ENCODE results near the gene S100A5. TPM values are rescaled to one million over a fixed set of nuclear protein-coding genes. Genes with fewer than 3 reads are reported as not detected.
A peak's percentile ranks its signal among the peaks of the same experiment; 100 is the strongest.
"Not testable (repeated sequence)": the region's sequence is repeated elsewhere in the genome, so short reads cannot be mapped to it uniquely, and the experiment has no call there.

Gene S100A5, protein sequence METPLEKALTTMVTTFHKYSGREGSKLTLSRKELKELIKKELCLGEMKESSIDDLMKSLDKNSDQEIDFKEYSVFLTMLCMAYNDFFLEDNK
- total RNA-seq: 1 to 10 TPM in 1 of 3 donors, under 1 TPM in 2; 0.74 to 2.5 (median 0.95) TPM

DNA sequence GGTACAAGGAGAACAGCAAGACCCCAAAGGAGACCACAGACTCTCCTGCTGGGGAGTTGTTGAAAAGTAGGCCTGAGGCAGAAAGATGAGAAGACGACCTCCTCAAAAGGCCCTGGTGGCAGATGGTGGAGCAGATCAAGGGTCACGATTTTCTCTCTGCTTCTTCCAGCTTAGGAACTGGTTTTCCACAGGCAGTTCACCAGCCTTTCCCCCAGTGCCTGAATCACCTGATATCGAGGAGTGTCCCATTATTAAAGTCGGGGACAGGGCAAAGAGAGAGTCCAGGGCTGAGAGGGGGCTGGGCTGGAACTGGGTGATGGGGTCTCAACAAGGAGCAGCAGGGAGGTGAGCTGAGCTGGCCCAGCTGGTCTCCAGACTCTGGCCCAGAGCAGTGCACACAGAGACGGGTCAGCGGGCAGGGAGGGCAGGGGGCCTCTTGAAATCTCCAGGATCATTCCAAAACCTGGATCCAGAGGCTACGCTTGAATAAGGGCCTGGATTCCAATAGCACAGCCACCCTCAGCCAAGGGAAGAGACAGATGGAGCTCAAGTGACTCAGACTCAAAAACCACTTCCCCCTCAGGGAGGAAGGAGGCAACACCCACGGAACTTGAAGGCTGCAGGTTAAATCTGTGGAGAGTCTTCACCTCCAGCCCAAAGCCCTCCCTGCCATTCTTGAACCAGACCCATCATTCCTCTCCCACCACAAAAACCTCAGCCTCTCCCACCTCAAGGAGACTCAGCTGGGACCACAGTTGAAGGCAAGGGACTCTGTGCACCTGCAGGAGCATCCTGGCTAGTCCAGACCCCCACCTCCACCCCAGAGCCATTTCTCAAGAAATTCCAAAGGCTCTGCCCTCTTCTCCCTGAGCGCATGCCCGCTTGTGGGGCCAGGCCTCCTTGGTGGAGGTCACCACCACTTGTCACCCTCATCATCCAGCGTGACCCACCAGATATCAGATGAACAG, at the start of gene S100A5:
S100A5 (minus strand) TSS at position 541 of the 968 bp plus-strand sequence. CDS start 743 bp downstream, outside the sequence.
- peak within 1 kb of the TSS; percentile 55 for H3K4me3 Mint-ChIP-seq
- peak in 1 of 2 donors; percentile 14 for ATAC-seq
- no peaks in the 10 kb centered on the region for H3K27me3 Mint-ChIP-seq (ENCODE audit: low read depth)
- H3K4me1 Mint-ChIP-seq (ENCODE audit: low read depth): peaks cover 84% of the 10 kb centered on the region
- no peaks in the 10 kb centered on the region for H3K9me3 Mint-ChIP-seq
- DNase-seq: peak; percentile 51
- H3K36me3 Mint-ChIP-seq (ENCODE audit: insufficient read depth): peaks cover 9% of the 10 kb centered on the region

DNA sequence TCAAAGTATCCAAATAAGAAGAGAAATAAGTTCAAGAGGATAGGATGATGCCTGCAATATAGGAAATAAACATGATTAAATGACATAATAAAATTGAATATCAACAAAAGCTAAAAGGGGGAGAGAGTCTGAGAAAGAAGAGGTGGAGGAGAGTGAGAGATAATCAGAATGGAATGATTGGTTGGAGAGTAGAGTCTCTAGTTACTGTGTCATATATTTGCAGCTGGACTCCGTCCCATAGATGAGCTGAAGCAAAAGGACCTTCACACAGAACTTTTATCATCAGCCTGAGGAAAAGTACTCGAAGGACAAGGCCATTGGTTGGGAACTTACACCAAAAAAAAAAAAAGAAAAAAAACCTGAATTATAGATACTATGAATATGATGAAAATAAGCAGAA, 47.7 kb upstream of the S100A5 start:
- peaks cover 6% of the 10 kb centered on the region for H3K27me3 Mint-ChIP-seq (ENCODE audit: low read depth)

DNA sequence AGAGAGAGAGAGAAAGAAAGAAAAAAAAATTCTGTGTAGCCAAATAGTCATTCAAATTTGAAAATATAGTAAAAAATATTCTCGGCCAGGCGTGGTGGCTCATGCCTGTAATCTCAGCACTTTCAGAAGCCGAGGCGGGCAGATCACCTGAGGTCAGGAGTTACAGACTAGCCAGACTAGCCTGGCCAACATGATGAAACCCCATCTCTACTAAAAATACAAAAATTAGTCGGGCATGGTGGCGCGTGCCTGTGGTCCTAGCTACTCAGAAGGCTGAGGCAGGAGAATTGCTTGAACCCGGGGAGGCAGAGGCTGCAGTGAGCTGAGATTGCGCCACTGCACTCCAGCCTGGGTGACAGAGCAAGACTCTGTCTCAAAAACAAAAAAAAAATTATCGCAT, 47.3 kb upstream of the S100A5 start:
- H3K36me3 Mint-ChIP-seq (ENCODE audit: insufficient read depth); H3K4me3 Mint-ChIP-seq; ATAC-seq; H3K27me3 Mint-ChIP-seq (ENCODE audit: low read depth); H3K4me1 Mint-ChIP-seq (ENCODE audit: low read depth); H3K9me3 Mint-ChIP-seq; DNase-seq: not testable (repeated sequence)

More for the DNA sequence above, 47.7 kb upstream of the S100A5 start:
- DNase-seq (no peak), ATAC-seq (no peak)
- H3K4me3 Mint-ChIP-seq: no peak overlapping the region
- H3K36me3 Mint-ChIP-seq (ENCODE audit: insufficient read depth): no peaks in the 10 kb centered on the region
- H3K4me1 Mint-ChIP-seq (ENCODE audit: low read depth): no peaks in the 10 kb centered on the region
- no peaks in the 10 kb centered on the region for H3K9me3 Mint-ChIP-seq

DNA sequence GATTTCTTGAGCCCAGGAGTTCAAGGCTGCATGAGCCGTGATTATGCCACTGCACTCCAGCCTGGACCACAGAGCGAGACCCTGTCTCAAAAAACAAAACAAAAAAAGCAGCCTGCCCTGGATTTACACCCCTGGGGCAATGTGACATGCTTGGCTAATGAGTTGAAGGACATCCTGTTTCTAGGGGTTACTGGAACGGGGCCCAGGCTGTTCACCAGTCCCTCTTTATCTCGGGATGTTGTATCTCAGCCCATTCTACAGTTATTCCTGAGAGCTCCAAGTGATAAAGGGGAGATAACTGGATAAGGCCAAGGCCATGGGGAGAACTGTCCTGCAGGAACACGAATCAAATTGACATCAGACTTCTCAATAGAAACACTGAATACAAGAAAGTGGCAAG, 46.6 kb upstream of the S100A5 start:
- Mint-ChIP-seq H3K9me3 (no peaks in the 10 kb centered on the region), H3K4me1 (ENCODE audit: low read depth) (no peaks in the 10 kb centered on the region), H3K27me3 (ENCODE audit: low read depth) (peaks cover 6% of the 10 kb centered on the region), H3K36me3 (ENCODE audit: insufficient read depth) (no peaks in the 10 kb centered on the region), H3K4me3 (no peak overlapping the region)
- ATAC-seq: no peak
- DNase-seq: no peak

DNA sequence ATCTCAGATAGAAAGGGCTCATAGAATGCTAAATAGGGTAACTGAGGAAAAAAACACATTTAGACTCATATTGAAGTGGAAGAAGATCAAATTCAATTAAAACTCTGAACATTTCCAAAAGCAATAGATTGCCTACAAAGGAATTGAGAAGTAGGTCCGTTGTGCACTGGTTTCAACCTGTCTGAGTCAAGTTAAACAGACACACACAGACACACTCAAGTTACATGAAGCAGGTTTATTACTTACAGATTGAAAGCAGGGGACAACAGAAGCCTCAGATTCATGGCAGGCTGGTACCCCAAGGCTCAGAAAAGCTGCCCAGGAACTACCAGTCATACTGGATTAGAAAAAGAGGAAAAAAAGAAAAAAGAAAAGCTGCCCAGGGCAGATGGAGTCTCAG, 45.6 kb upstream of the S100A5 start:
- DNase-seq: no peak
- no peak for ATAC-seq
- H3K36me3 Mint-ChIP-seq (ENCODE audit: insufficient read depth): no peaks in the 10 kb centered on the region
- no peaks in the 10 kb centered on the region for H3K4me1 Mint-ChIP-seq (ENCODE audit: low read depth)
- peaks cover 6% of the 10 kb centered on the region for H3K27me3 Mint-ChIP-seq (ENCODE audit: low read depth)
- H3K9me3 Mint-ChIP-seq: no peaks in the 10 kb centered on the region
- H3K4me3 Mint-ChIP-seq: no peak overlapping the region

DNA sequence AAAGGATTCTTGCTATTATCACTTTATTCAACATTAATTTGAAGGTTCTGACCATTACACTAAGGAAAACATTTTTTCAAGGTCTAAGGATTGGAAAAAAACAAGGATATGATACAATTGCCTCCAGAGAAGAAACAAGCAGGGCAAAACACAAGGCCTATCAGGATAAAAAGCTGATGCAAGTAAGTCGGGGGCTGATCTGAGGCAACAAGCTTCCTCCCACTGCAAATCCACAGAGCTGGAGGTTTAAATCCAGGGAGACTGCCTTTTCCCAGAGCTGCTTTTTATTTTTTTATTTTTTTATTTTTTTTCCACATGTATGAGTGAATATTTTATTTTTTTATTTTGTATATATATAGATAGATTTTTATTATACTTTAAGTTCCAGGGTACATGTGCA, 44.3 kb upstream of the S100A5 start:
- no peak overlapping the region for H3K4me3 Mint-ChIP-seq
- H3K27me3 Mint-ChIP-seq (ENCODE audit: low read depth): peaks cover 6% of the 10 kb centered on the region
- ATAC-seq (no peak), DNase-seq (no peak)
- no peaks in the 10 kb centered on the region for H3K9me3 Mint-ChIP-seq
- H3K36me3 Mint-ChIP-seq (ENCODE audit: insufficient read depth): no peaks in the 10 kb centered on the region
- H3K4me1 Mint-ChIP-seq (ENCODE audit: low read depth): no peaks in the 10 kb centered on the region

DNA sequence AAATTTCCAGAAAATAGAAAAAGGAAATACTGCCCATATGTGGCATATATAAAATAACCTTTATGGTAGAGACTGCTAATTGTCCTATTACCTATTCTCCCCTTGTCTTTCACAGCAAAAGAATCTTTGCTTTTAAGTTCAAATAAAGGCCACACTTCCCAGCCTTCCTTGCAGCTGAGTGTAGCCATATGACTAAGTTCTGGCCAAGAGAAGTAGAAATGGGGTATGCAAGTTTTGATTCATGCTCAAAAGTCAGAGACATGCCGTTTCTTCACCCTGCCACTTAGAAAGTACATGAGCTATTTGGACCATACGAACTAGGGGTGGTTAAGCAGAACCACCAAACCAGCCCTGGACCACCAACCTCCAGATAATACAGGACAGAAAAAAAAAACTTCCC, 43.2 kb upstream of the S100A5 start:
- Mint-ChIP-seq H3K27me3 (ENCODE audit: low read depth) (peaks cover 11% of the 10 kb centered on the region), H3K4me1 (ENCODE audit: low read depth) (no peaks in the 10 kb centered on the region), H3K36me3 (ENCODE audit: insufficient read depth) (no peaks in the 10 kb centered on the region), H3K4me3 (no peak overlapping the region), H3K9me3 (no peaks in the 10 kb centered on the region)
- ATAC-seq: no peak
- no peak for DNase-seq

DNA sequence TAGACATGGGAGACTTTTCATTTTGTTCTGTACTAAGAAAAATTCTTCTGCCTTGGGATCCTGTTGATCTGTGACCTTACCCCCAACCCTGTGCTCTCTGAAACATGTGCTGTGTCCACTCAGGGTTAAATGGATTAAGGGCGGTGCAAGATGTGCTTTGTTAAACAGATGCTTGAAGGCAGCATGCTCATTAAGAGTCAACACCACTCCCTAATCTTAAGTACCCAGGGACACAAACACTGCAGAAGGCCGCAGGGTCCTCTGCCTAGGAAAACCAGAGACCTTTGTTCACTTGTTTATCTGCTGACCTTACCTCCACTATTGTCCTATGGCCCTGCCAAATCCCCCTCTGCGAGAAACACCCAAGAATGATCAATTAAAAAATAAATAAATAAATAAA, 42.8 kb upstream of the S100A5 start:
- DNase-seq; H3K36me3 Mint-ChIP-seq (ENCODE audit: insufficient read depth); H3K4me1 Mint-ChIP-seq (ENCODE audit: low read depth); H3K4me3 Mint-ChIP-seq; ATAC-seq; H3K9me3 Mint-ChIP-seq: not testable (repeated sequence)
- H3K27me3 Mint-ChIP-seq (ENCODE audit: low read depth): peaks cover 13% of the 10 kb centered on the region

DNA sequence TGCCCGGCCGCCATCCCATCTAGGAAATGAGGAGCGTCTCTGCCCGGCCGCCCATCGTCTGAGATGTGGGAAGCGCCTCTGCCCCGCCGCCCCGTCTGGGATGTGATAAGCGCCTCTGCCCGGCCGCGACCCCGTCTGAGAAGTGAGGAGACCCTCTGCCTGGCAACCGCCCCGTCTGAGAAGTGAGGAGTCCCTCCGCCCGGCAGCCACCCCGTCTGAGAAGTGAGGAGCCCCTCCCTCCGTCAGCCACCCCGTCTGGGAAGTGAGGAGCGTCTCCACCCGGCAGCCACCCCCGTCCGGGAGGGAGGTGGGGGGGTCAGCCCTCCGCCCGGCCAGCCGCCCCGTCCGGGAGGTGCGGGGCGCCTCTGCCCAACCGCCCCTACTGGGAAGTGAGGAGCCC, 42.1 kb upstream of the S100A5 start:
- H3K9me3 Mint-ChIP-seq; H3K4me1 Mint-ChIP-seq (ENCODE audit: low read depth); ATAC-seq; H3K4me3 Mint-ChIP-seq; H3K36me3 Mint-ChIP-seq (ENCODE audit: insufficient read depth); DNase-seq: not testable (repeated sequence)
- peaks cover 20% of the 10 kb centered on the region for H3K27me3 Mint-ChIP-seq (ENCODE audit: low read depth)

DNA sequence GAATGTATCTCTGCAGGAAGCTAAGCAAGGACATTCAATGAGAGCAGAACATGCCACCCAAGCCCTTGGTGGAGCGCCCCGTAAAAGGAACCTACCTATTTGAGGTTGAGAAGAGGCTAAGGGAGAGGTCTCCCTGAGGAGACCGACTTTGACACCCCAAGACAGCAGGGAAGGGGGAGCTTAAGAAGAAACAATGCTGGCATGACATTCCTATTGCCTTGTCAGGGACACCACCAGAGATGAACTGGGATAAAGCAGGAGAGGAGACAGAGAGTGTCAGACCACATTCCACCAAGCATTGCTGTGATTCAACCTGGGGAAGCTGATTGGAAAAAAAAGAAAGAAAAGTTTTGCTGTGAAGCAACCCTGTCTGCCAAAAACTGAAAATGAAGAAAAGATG, 38.2 kb upstream of the S100A5 start:
- no peak for ATAC-seq
- DNase-seq: no peak
- peaks cover 25% of the 10 kb centered on the region for H3K27me3 Mint-ChIP-seq (ENCODE audit: low read depth)
- no peaks in the 10 kb centered on the region for H3K9me3 Mint-ChIP-seq
- H3K36me3 Mint-ChIP-seq (ENCODE audit: insufficient read depth): no peaks in the 10 kb centered on the region
- no peaks in the 10 kb centered on the region for H3K4me1 Mint-ChIP-seq (ENCODE audit: low read depth)
- H3K4me3 Mint-ChIP-seq: no peak overlapping the region

DNA sequence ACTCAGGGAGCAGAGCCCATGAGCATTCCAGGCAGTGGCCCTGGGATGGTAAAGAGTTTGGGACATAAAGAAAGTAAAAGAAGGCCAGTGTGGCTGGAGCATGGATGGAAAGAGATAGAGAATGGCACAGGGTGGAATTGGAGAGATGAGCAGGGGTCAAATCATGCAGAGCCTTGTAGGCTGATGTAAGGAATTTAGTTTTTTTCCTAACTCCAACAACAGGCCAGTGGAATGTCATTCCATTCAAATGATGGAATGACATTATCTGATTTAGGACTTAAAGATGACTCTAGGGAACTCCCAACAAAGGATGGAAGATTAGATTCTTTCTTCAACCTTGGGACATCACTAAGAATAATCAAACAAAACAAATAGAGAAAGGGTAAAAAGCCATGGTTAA, 37.8 kb upstream of the S100A5 start:
- DNase-seq (no peak), ATAC-seq (no peak)
- Mint-ChIP-seq H3K27me3 (ENCODE audit: low read depth) (peaks cover 25% of the 10 kb centered on the region), H3K36me3 (ENCODE audit: insufficient read depth) (no peaks in the 10 kb centered on the region), H3K9me3 (no peaks in the 10 kb centered on the region), H3K4me3 (no peak overlapping the region), H3K4me1 (ENCODE audit: low read depth) (no peaks in the 10 kb centered on the region)

DNA sequence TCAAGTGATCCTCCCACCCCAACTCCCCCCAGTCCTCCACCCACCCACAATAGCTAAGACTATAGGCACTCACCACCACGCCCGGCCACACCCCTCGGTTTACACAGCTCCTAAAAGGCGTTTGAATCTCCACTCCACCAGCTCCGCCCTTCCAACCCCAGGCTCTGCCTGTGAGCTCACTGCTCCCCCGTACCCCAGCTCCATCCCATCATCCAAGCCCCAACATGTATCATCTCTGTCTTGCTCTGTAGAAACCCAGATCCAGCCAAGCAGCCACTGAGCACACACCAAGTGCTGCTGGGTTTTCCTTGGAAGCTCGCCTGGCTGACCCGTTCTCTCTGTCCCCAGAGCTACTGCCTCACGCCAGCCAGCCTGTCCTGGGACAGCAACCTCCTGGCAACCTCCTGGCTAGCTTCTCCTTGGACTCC, 36.9 kb upstream of the S100A5 start:
- DNase-seq: no peak
- H3K27me3 Mint-ChIP-seq (ENCODE audit: low read depth): peaks cover 25% of the 10 kb centered on the region
- H3K36me3 Mint-ChIP-seq (ENCODE audit: insufficient read depth): no peaks in the 10 kb centered on the region
- peaks cover 7% of the 10 kb centered on the region for H3K4me1 Mint-ChIP-seq (ENCODE audit: low read depth)
- no peaks in the 10 kb centered on the region for H3K9me3 Mint-ChIP-seq
- H3K4me3 Mint-ChIP-seq: no peak overlapping the region
- ATAC-seq: no peak

DNA sequence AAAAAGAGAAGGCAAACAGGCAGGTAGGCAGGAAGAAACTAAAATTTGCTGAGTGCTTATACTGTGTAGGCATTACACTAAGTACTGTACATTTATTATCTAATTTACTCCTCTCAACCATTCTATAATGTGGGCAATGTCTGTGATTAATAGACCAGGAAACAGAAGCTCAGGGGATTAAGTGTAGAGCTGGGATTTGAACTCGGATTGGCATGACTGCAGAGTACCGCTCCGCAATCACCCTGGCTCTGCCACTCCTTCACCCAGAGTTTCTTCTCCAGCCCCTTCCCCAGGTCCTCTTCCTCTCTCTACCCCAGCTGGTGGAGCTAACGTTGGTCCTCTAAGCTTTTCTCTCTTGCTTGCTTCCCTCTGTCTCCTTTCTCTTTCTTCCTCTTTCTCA, 36.4 kb upstream of the S100A5 start:
- Mint-ChIP-seq H3K36me3 (ENCODE audit: insufficient read depth) (no peaks in the 10 kb centered on the region), H3K4me1 (ENCODE audit: low read depth) (peaks cover 11% of the 10 kb centered on the region), H3K9me3 (no peaks in the 10 kb centered on the region), H3K27me3 (ENCODE audit: low read depth) (peaks cover 25% of the 10 kb centered on the region), H3K4me3 (no peak overlapping the region)
- DNase-seq: no peak
- no peak for ATAC-seq

DNA sequence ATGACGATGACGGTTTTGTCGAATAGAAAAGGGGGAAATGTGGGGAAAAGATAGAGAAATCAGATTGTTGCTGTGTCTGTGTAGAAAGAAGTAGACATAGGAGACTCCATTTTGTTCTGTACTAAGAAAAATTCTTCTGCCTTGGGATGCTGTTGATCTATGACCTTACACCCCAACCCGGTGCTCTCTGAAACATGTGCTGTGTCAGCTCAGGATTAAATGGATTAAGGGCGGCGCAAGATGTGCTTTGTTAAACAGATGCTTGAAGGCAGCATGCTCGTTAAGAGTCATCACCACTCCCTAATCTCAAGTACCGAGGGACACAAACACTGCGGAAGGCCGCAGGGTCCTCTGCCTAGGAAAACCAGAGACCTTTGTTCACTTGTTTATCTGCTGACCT, 34.8 kb upstream of the S100A5 start:
- not testable (repeated sequence) for H3K4me3 Mint-ChIP-seq; ATAC-seq; H3K9me3 Mint-ChIP-seq; H3K36me3 Mint-ChIP-seq (ENCODE audit: insufficient read depth); DNase-seq
- peaks cover 18% of the 10 kb centered on the region for H3K4me1 Mint-ChIP-seq (ENCODE audit: low read depth)
- peaks cover 25% of the 10 kb centered on the region for H3K27me3 Mint-ChIP-seq (ENCODE audit: low read depth)

DNA sequence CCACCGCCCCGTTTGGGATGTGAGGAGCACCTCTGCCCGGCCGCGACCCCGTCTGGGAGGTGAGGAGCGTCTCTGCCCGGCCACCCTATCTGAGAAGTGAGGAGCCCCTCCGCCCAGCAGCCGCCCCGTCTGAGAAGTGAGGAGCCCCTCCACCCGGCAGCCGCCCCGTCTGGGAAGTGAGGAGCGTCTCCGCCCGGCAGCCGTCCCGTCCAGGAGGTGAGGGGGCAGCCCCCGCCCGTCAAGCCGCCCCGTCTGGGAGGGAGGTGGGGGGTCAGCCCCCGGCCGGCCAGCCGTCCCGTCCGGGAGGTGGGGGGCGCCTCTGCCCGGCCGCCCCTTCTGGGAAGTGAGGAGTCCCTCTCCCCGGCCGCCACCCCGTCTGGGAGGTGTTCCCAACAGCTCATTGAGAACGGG, 34.4 kb upstream of the S100A5 start:
- Mint-ChIP-seq H3K27me3 (ENCODE audit: low read depth) (peaks cover 25% of the 10 kb centered on the region), H3K4me1 (ENCODE audit: low read depth) (peaks cover 18% of the 10 kb centered on the region)
- H3K4me3 Mint-ChIP-seq; H3K9me3 Mint-ChIP-seq; ATAC-seq; H3K36me3 Mint-ChIP-seq (ENCODE audit: insufficient read depth); DNase-seq: not testable (repeated sequence)

Data from activated T-cell treated with anti-CD3 and anti-CD28 coated beads, Interleukin-2, amount 50 U/mL, for 4 hours (primary cell).